8988T (cell line): ENCODE data around the gene TSHZ2.

ENCODE experiments used
- DNase-seq: peaks from one replicate; pipeline ENCODE4 v3.0.0; 2011

The TSHZ2 gene

DNA sequence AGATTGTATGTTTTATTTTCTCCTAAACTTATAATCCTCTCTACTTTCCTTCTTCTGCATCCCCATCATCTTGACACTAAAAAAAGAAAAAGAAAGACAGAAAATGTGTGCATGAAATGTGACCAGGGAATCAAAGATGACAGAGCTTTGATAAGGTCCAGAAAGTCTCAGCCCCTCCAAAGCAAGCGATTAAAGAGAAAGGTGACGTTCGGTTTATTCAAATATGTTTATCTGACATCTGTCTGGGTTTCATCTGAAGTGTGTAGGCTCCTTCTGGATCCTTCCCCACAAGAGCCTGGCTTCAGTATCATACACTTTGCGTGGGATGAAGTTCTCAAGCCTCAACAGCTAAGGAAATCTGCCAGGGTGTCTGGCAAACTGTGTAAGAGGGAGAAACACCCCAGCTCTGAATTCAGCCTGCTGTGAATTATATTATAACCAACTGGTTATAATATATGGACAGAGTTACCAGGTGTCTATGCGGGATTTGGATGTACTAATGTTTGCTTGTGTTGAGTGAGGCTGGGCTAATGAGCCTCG is 358.5 kb downstream of the TSHZ2 start:
- no peak for DNase-seq

DNA sequence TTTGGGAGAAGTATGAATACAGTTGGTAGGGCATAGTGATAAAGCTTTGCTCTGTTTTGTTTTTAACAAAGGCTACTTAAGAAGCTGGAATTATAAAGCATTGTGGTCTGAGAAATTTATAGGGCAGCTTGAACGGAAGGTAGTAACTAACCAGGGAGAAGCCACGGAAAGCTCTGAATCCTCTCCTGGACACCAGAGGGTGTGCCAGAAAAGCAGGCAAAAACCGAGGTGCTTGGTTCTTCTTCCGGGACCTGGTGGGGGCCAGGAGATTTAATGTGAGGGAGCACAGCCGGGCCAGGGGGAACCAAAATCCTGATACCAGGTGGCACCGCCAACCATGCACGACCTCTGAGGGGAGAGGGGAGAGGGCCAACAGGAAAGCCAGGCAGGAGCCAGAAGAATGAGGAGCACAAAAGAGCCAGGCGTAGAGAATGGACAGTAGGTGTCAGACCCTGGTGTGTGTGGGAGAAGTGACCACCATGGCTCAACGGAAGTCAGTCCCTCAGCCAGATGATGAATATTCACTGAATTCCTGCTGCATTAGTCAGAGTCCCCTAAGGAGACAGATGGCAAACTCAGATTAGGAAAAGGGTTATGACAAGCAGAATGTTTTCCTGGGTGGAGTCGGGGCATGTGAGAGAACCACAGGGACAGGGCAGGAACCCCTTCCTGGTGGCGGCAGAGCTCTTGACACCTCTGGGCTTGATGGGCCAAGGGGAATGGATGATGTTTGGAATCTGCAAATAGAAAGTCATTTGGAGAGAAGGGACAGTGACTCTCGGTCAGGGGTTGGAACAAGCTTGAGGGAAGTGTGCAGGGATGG is 359.2 kb downstream of the TSHZ2 start:
- peak; percentile 31 for DNase-seq

DNA sequence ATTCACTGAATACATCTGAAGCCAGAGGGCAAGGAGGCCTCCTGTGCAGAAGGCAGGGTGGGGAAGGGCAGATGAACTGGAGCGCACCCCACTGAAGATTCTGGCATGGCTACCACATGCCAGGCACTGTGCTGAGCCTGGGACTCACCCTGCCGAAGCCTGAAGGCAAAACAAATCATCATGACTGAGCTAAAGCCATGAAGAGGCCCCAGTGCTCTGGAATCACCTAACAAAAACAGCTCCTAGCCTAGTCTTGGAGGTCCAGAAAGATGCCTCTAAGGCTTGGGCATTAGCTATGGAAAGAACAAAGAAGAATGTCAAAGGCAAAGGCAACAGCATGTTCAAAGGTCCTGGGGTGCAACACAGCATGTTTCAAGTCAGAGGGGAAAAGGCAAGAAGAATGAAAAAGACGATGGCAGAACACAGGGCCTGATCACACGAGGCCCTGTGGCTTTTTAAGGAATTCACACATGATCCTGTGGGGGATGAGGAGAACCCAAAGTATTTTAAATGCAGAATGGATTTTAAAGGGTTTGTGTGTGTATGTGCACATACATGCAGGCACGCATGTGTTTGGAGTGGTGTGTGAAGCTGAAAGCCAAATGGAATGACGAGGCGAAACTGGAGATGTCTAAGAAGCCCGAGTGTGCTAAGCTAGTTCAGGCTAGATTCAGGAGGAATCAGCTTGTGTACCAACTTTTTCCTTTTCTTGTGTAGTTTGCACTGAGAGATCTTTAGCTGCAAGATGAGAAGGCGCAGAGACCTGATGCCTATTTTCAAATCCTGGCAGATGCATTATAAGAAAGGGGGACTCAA is 360.1 kb downstream of the TSHZ2 start:
- DNase-seq: no peak

DNA sequence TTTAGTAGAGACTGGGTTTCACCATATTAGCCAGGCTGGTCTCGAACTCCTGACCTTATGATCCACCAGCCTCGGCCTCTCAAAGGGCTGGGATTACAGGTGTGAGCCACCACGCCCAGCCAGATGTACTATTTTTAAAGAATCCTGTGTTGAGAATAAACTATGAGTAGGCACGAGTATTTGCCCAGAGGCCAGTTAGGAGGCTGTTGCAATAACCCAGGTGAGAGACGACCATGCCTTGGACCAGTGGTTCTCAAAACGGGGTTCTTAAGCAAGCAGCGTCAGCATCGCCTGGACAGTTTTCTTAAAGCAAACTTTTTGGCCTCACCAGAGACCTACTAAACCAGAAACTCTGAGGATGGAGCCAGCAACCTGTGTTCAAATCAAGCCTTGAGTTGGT is 362.7 kb downstream of the TSHZ2 start:
- DNase-seq: no peak

DNA sequence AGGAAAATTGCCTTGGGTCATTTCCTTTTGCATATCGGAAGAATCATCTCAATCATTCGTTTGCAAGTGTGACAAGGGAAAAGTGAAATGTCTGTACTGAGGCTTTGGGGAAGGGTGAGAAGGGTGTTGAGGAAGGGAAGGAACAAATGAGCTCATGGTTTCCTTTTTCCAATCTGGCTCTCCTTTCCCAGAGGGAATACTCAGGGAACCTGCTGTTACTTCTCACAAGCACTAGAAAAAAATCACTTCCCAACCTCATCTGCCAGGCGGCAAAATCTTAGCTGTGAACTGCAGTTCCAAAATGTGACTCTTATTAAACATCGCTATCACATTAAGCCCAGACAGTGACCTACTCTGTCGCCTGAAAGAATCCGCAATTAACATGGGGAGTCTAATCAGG is 363.4 kb downstream of the TSHZ2 start:
- DNase-seq: no peak

DNA sequence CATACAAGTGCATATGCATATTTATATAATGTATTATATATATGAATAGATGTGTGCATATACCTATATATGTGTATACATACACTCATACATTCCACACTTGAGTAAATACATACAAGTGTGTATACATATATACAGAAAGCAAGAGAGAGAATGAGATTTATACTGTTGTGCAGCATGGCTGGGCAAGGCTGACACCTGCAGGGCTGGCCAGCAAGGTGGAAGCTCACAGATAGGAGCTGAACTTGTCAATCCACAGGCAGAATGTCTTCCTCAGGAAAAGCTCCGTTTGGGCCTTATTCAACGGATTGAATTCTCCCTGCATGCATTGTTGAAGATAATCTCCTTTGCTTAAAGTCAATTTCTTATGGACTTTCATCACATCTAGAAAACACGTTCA is 364.7 kb downstream of the TSHZ2 start:
- no peak for DNase-seq

DNA sequence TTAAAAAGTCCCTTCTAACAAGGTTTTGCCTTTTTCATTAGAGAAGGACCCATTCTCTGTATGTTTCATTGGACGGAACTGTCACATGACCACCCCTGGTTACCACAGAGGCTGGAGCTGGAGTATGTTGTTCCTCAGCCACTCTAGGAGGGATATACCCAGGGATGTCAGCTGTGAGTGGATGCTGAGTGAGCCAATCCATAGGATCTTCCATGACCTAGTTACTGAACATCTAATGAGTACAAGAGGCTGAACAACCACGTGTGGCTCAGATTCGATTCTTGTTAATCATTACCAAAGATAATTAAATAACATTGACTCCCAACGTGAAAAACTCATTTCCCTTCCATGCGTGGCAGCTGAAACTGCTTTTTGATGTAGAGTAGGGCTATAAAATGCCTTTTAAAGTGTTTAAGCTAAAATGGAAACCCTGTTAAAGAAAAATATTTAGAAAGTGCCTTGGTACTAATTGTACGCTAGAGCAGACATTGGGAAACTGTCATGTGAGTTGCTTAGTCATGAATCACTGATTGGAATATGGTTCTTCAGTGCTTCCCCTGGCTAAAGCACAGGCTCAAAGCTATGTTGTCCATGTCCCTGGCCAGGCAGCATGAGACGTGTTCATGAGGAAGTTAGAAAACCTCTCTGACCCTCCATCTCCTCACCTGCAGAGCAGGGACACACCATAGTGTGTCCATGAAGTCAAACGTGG is 365.4 kb downstream of the TSHZ2 start:
- DNase-seq: no peak

DNA sequence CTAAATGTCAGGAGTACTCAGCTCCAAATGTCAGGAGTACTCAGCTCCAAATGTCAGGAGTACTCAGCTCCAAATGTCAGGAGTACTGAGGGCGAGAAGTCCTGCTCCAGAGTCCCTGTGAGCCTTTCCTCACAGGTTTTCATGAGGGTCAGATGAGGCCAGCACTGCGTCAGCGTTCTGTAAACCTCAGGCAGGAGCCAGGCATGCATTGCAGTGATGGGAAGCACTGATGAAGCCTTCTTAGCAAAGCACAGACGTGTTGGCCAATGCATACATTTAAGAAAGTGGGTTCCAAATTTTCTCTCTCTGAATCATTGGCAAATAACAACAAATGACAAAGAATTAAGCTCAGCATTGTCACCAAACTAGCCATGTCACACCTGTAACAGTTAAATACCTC is 366.6 kb downstream of the TSHZ2 start:
- no peak for DNase-seq

DNA sequence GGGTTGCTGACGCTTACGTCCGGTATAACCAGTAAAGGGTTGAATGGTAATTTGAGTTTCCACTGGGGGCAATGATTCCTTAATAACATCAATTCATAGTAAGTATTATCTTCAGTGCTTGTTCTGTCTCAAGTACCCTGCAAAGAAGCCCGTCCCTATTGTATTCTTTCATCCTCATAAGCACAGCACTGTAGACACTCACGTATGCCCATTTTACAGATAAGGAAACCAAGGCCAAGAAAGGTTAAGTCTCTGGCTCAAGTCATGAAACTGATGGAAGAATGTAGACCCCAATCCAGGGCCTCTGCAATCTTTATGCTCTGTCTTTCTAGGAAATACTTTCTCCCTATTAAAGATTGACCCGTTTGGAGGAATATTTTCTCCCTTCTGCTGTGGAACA is 370.3 kb downstream of the TSHZ2 start:
- DNase-seq: no peak

DNA sequence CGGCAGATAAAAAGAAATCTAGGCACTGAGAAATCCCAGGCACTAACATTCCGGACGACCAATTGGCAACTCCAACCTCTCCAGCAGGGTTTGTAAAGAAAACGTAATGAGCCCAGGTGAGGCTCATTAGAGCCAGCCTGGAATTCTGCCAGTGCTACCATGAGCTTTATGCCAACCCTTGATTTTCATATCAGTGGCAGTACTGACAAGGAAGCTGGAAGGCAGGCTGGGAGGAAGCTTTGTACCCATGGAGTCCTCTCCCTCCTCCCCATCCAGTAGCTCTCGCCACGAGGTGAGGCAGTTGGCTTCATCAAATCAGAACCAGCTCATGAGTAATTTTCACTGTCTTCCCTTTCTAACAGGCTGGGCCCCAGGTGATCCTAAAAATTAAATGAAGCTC is 371.3 kb downstream of the TSHZ2 start:
- DNase-seq: no peak

DNA sequence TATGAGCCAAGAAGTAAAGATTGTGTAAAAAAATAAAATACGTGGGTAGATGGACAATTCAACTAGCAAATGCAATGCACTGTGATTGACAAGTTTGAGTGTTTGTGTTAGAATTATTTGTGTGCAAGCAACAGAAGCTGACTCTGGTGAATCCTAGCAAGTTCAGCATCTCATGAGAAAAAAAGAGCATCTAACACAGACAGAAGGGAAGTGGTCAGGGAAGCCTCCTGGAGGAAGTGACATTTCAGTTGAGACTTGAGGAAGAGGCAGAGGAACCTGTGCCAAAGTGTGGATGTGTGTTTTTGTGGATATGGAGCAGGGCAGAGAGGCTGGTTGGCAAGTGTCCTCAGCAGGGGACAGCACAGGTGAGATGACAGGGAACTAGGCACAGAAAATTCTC is 372.7 kb downstream of the TSHZ2 start:
- no peak for DNase-seq

DNA sequence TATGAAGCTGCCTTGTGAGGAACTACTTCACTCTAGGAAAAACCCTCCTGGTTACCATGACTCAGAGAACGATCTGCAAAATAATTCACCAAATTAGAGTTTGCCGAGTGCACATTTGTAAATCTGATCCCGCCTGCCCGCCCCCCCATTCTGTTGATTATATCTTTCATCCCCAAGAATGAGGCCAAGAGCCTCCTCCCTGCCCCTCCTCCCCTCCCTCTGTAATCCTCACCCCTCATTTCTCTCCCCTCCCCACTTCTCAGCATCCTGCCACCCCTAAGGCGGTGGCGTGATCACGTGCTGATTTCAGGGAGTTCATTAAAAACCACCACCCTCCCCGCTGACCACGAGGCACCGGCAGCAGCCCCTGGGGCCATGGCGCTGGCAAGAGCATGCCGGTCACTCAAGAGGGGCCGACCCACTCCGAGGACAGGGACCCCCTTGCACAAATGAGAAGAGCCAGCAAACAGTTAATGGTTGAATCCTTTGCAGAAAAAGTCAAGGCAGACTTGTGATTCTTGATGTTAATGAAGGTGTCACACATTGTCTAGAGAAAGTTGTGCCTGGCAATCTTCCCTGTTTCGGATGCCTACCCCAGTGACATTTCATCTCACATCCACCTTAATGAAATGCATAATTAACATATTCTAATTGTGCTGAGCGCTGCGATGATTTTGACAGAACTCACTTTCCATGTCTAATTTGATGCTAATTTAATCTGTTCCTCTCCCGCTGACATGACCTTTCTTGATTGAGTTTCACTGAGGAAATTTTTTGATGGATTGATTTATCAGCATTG is 373.6 kb downstream of the TSHZ2 start:
- no peak for DNase-seq

DNA sequence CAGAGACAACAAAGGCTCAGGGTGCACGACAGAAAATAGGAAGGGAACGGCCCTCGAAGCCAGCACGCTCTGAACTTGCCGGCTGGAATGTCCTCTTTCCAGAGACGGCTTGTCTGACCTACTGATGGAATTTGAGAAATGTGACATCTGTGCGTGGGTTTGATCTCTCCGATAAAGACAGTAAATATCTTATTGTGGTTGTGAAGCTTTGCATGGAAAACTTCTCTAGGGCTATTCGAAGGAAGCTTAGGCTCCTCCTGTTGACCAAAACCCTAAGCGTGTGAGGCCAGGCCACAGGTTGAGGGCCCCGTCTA is 374.1 kb downstream of the TSHZ2 start:
- DNase-seq: no peak

DNA sequence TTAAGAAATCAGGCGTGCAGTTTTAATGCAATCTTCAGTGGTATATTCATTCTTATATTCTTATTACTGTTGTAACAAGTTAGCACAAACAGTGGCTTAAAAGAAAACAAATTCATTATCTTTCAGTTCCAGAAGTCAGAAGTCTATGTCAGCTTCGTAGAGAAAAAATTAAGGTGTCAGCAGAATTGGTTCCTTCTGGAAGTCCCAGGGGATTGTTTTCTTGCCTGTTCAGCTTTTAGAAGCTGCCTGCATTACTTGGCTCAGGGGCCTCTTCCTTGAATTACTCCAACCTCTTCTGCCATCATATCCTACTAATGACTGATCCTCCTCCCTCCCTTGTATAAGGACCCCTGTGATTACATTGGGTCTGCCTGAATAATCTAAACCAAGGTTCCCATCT is 377.6 kb downstream of the TSHZ2 start:
- no peak for DNase-seq

DNA sequence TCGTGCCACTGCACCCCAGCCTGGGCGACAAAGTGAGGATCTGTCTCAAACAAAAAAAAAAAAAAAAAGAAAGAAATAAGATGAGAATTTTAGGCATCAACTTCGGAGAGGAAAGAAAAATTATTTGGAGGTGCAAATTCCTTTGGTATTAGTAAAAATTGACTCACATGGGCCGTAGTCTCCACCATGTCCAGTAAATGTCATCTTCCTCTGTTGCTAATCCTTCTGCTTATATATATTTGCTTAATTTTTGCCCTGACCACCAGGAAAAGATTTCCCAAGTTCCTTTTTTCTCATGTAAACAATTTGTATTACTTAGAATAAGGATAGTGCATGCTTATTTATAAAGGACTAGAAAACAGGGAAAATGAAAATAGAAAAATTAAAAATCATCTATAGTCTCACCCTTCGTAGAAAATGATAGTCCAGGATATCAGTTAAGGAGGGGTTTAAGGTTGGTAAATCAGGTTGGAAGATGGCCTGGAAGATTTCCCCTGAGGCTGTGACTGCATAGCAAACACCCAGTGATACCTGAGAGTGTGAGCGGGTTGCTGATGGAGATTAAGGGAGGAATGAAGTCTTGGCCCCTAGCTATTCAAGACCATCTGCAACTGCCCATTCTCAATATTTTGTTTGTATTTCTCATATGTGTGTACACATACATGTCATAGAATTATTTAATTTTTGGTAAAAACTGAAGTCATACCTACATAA is 380.7 kb downstream of the TSHZ2 start:
- DNase-seq: no peak

DNA sequence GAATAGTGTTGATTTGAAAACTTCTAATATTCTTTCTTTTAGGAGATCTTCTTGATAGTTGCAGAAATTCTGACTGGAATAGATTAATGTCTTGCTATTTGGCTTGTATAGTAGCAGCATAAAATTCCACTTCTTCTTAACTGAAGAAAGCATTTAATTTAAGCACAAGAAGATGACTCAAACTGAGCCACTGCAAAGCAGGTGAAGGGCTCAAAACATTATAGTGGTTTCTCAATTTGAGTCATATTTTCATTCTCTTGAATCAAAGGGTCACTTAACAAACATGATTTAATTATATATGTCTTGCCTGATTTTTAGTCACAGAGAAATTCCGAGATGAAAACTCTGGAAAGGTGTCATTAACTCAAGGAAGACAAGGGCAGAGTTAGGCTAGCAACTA is 382.2 kb downstream of the TSHZ2 start:
- no peak for DNase-seq

DNA sequence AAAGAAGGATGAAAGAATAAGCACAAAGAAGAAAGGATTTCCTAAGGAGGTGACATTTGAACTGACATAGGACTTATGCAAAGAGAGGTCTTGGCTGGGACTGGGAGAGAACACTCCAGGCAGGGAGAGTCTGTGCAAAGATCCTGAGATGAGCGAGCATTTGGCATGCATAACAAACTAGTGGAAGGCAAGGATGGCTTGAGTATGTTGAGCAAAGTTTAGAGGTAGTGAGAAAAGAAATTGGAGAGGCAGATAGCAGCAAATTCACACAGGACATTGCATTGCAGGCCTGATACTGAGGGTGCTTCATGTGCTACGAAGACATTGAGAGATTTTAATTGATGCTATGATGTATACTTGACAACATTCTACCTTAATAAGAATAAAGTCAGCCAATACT is 383.6 kb downstream of the TSHZ2 start:
- DNase-seq: no peak

DNA sequence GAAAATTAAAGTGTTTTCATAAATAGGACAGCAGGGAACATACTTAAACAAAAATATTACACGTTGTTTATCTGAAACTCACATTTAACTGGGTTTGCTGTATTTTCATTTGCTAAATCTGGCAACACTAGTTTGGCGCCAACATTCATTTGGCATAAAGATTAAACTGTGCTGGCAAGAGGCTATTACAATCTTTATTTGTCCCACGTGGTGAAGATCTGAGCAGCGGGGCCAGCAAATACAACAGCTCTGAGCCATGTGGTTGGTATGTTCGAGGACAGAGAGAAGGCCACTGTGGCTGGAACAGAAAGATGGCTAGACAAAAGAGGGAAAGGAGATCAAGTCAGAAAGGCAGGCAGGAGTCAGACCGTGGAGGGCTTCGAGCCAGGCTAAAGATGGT is 387.3 kb downstream of the TSHZ2 start:
- no peak for DNase-seq

DNA sequence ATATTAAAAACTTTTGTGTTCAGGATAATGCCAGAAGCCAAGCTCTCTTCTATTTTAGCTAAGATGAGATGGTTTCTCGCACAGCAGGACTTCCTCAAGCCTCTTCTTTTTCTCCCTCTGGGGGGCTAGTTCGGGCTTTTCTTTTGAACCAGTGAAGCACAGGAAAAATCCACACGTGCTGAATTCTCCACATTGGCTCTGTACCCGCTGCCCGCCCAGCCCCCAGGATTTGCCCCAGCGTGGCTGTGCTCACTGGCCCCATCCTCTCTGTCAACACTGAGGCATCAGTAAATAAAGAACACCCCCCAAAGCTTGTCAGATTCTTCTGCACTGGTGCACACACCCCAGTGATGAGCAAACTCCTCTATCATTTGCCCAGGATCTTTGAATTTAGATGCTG is 388.7 kb downstream of the TSHZ2 start:
- no peak for DNase-seq

DNA sequence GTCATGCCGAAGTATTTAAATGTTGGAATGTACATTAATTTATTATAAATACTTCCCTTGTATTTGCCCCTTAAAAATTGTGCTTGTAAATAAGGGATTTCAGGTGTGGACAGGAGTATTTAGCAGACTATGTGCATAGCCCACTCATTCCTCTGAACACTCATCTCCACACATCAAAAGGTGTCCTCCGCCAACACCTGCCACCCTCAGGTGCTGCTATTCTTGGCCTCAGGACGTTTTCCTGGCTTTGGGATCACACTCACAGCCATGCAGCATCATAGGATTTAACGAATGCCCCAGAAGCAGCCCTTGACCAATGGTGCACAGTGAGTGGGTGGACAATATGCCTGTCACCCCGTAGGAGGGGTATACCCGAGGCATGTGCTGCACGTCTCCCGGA is 390.6 kb downstream of the TSHZ2 start:
- no peak for DNase-seq

DNA sequence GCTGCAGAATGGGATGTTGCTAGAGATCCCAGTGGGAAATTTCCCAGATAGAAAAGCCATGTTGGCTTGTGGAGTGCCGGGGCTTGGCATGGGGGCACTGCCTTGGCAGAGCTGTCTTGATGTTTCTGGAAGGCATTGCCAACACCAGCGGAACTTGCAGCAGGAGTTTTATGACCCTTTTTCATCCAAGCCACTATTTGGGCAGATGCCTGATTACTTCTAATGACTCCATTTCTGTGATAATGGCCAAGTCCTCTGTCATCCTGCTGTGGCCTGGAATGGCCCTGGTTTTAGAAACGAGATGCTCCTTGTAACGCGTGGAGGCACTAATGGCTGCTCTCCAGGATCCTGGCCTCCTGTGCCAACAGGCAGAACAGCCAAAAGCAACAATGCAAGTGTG is 392.5 kb downstream of the TSHZ2 start:
- DNase-seq: no peak

DNA sequence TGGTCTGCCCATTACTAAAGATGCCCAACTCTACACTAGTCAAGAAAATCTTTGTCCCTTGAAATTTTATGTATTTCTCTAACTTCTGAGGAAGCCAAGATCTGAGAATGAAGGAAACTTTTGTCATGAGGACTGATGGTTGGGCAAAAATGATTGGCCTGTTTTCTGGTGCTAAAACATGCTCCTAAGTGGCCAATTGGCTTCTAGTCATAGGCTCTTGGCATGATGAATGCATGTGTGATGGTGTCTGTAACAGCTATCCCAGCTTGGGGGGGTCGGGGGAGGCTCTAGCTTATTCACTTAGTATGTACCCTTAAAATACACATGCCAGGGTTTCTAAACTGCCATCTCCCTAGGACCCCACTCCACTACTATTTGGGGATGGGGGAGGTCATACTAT is 392.9 kb downstream of the TSHZ2 start:
- DNase-seq: no peak
